ENCODE results near the gene TRIML1. TPM values are rescaled to one million over a fixed set of nuclear protein-coding genes. Genes with fewer than 3 reads are reported as not detected.

TRIML1 gene
- total RNA-seq, 1 experiment from 2014 or later: not detected

DNA sequence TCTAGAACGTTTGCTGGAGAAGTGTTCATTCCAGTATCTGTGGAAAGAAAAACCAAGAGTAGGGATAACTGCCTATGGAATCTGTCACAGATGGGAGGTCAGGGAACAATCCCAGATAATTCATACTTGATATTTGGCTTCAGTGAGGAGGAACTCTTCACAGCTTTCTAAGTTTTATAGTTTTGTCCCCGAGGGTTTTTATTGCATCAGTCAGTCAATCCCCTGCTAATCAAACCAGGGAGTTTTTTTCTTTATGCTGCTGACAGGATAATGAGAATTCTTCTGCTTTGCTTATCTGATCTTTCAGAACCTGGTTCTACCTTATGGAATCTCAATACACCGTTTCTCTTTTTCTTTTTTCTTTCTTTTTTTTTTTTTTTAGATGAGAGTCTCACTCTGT lies 29.2 kb upstream of the TRIML1 start:
- Histone ChIP-seq H2AK5ac (ENCODE audit: insufficient read length, low read length) (no peak overlapping the region), H3K23me2 (ENCODE audit: insufficient read length, low read depth, low read length, poor library complexity, severe bottlenecking) (peaks cover 6% of the 10 kb centered on the region), H3K9me3 (ENCODE audit: control insufficient read depth, low read depth, low read length) (no peaks in the 10 kb centered on the region), H3K18ac (ENCODE audit: insufficient read length, low read depth, low read length) (no peak overlapping the region), H2BK5ac (ENCODE audit: insufficient read length, low read length) (no peak overlapping the region), H3K9ac (ENCODE audit: extremely low read depth, insufficient read length, low read length) (peak overlapping the region; percentile 79), H4K5ac (ENCODE audit: insufficient read length, low read depth, low read length) (no peak overlapping the region), H2BK12ac (ENCODE audit: insufficient read length, low read depth, low read length) (no peak overlapping the region), H3K27me3 (ENCODE audit: insufficient read depth, low read length) (no peaks in the 10 kb centered on the region), H3K79me1 (ENCODE audit: insufficient read depth, low read depth, low read length, poor library complexity, severe bottlenecking) (peaks cover 3% of the 10 kb centered on the region), H4K8ac (replicated peaks; ENCODE audit: insufficient read length, low read depth, low read length) (no peak overlapping the region), H2BK15ac (ENCODE audit: low read depth, low read length) (no peak overlapping the region), H3K27ac (ENCODE audit: insufficient read length, low read depth, low read length) (peak overlapping the region; percentile 97), H3K23ac (ENCODE audit: insufficient read length, low read depth, low read length) (no peak overlapping the region), H2AFZ (ENCODE audit: low read length) (no peak overlapping the region), H2BK120ac (ENCODE audit: low read depth, low read length, poor library complexity, severe bottlenecking) (no peak overlapping the region), H3K4me2 (ENCODE audit: insufficient read depth, insufficient read length, low read length) (peak overlapping the region; percentile 65), H4K20me1 (ENCODE audit: control insufficient read depth, insufficient read depth, insufficient read length) (no peaks in the 10 kb centered on the region), H3K79me2 (ENCODE audit: insufficient read depth, low read length) (peaks cover 9% of the 10 kb centered on the region; the same call in 1 of the 2 replicates), H4K91ac (ENCODE audit: insufficient read length, low read depth, low read length) (no peak overlapping the region), H3T11ph (ENCODE audit: low read length) (no peak overlapping the region), H2BK20ac (ENCODE audit: low read depth, low read length, poor library complexity, severe bottlenecking) (no peak overlapping the region), H3K14ac (ENCODE audit: insufficient read depth, low read length) (no peak overlapping the region), H3K4ac (ENCODE audit: low read depth, low read length) (no peak overlapping the region), H3K56ac (ENCODE audit: insufficient read length, low read depth, low read length) (no peak overlapping the region), H3K4me1 (ENCODE audit: insufficient read depth, low read length) (peaks cover 3% of the 10 kb centered on the region; the same call in 1 of the 2 replicates)
- Mint-ChIP-seq H3K27ac (peak overlapping the region; percentile 94 to 100 (median 99)), H3K27me3 (ENCODE audit: low read depth) (no peaks in the 10 kb centered on the region), H3K4me1 (peaks cover 42 to 44% of the 10 kb centered on the region in 2 experiments), H3K36me3 (ENCODE audit: insufficient read depth in 1 of 3, low read depth in 3 of 3) (peaks cover 13 to 14% (median 13%) of the 10 kb centered on the region in 3 experiments), H3K9me3 (no peaks in the 10 kb centered on the region; a peak in 1 of 5 replicates), H3K4me3 (peak overlapping the region; percentile 73 to 76; a peak in 4 of 5 replicates)
- WGBS (ENCODE audit: extremely low coverage, insufficient read length, low lambda C conversion rate): no CpG with 5 or more reads among the region's 3 CpGs
- no peak for TF ChIP-seq CTCF (conservative IDR thresholded peaks at IDR 0.05)
- no peak for DNase-seq
